GM13976 (cell line): ENCODE data around the gene COX19.

Experiments
- DNase-seq: peaks from one replicate; pipeline ENCODE4 v3.0.0; 2012; ENCODE audit warnings: low spot score
- in situ Hi-C: fragments of 300-500 bp; cut with MboI; formaldehyde crosslinking; loops from one replicate; pipeline ENCODE4 v1.12.0; 2022; ENCODE audit warnings: low sequenced_read_pairs, mixed read lengths, inconsistent platforms; ENCODE audit not compliant: unreplicated experiment
- TF ChIP-seq, protein P1 (sequence below): IDR thresholded peaks from 2 replicates; pipeline ENCODE4 v1.5.1; 2012; ENCODE audit warnings: borderline replicate concordance, mild to moderate bottlenecking; ENCODE audit not compliant: insufficient read depth; ENCODE audit errors: extremely low read depth, missing control alignments, control extremely low read depth

COX19 gene

DNA sequence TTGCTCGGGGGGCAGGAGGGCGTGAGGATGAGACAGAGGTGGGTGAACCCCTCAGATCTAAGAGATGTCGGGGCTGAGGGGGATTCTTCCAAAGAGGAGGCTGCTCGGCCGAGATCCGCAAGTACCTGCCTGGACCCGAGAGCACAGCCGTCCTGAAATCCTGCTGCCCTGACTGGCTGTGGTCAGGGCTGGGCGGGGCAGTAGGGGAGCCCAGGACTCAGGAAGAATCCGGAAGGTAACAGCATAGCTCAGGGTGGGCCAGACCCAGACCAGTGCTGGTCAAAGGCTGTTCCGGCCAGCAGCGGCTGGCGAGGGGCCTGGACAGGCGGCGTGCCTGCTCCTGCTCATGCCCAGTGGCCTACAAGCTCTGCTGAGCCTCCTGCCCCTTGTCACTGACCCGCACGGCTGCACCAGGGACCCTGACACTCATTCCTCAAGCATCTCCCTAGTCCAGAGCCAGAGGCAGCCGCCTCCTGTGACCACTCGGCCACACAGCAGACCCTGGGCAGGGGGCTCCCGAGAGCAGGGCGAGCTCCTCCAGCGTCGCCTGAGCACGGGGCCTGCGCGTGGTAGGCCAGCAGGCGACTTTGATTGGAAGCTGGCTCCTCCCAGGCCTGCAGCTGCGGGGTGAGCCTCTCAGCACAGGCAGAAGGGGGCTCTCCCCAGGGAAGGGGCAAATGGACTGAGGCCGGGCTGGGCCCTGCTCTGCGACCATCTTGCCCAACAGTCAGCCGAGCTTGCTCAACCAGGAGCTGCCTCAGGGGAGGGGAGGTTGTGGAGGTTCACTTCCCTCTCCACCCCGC lies 17.7 kb downstream of the COX19 start:
- TF ChIP-seq, protein P1, sequence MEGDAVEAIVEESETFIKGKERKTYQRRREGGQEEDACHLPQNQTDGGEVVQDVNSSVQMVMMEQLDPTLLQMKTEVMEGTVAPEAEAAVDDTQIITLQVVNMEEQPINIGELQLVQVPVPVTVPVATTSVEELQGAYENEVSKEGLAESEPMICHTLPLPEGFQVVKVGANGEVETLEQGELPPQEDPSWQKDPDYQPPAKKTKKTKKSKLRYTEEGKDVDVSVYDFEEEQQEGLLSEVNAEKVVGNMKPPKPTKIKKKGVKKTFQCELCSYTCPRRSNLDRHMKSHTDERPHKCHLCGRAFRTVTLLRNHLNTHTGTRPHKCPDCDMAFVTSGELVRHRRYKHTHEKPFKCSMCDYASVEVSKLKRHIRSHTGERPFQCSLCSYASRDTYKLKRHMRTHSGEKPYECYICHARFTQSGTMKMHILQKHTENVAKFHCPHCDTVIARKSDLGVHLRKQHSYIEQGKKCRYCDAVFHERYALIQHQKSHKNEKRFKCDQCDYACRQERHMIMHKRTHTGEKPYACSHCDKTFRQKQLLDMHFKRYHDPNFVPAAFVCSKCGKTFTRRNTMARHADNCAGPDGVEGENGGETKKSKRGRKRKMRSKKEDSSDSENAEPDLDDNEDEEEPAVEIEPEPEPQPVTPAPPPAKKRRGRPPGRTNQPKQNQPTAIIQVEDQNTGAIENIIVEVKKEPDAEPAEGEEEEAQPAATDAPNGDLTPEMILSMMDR, result no peak
- no peak for DNase-seq
- in situ Hi-C loops, result no loop called here

DNA sequence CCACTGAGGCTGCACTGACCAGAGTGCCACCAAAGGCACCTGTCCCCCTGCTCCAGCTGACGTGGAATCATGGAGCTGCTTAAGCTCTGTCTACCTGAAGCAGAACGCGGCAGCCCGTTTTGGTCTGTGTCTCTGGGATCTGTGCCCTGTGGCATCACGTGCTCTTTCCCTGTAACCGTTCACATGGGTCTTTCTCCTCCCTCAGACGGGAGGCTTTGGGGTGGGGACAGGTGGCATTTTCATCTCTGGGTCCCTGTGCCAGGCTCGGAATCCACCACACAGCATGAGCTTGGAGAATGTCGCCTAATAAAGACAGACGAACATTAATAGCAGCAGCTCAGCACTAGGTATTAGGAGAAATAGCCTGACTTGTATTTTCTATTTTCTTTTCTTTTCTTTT lies 19.3 kb downstream of the COX19 start:
- in situ Hi-C loops, result no loop called here
- TF ChIP-seq, protein P1, result no peak

DNA sequence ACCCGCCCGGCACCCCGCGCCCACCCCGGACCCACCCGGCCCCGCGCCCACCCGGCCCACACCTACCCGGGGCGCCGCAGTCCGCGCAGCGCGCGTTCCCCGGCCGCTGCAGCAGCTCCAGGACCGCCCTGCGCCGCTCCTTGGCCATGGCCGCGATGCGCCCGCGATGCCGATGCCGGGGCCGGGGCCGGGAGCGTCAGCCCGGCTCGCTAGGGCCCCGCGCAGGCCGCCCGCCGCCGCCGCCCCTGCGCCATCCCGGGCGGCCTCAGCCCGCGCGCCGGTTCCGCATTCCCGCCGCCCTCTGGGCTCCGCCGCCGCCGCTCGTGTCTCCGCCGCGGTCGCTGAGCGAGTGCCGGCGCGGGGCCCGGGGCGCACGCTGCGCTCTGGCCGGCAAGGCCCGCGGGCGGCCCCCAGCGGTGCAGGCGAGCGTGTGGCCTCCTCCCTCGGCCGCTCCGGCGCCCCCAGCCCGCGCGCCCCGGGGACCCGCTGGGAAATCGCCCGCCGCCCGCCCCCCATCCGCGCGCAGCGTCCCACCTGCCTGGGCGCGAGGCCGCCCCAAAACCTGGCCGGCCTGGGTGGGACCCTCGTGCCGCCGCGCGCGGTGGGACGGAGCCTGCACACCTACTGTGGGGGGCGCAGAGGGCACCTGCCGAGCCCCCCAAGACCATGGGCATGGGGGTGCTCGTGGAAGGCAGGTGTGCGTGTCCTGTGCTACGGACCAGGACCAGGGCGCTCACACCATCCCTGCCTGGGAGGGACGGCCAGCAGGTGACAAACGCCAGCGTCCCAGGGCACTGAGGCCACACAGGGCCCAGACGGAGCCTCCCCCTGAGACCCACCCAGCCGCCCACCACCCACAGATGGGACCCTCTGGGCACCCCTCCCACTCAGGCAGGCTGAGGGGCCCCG lies 20.8 kb downstream of the COX19 start, which contains the start of gene ADAP1:
Gene ADAP1 (minus strand): TSS at position 351 of the 909 bp plus-strand sequence. CDS start 203 bp downstream, at position 148.
- in situ Hi-C loops, result no loop called here
- TF ChIP-seq, protein P1, result peak; percentile 84
- peak; percentile 87 for DNase-seq

More for the DNA sequence above, 19.3 kb downstream of the COX19 start:
- no peak for DNase-seq

DNA sequence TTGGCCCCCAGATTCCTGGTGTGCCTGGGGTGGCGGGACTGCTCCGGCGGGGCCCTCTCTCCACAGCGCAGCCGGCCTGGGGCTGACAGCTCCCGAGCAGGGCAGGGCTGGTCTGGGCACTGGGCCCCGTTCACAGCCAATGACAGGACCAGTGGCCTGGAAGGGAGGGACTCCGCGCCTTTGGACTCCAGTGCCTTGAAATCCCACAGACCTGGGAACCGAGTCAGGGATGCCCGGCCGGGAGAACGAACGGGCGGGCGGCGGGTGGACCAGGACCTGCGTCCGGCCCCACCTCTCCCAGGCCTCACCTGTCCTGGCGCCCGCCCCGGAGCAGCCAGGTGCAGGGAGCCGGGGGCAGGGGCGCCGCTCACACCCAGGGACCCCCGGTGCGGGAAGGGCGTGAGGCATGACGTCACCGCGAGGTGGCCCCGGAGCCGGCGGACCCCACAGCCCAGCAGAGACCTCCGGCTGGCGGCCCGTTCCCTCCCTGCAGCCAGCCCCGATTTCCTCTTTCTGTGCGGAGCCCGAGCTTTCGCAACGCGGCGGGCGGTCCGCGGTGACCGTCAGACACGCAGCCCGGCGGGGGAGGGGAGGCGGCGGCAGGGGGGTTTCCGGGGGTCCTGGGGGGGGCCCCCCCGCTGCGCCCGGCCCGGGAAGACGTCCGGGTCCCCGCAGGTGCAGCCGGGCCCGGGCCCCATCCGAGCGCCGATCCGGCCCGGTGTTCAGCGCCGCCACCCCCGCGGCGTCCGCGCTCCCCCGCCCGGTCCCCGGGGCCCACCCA lies 21.6 kb downstream of the COX19 start:
- in situ Hi-C loops, result no loop called here
- TF ChIP-seq, protein P1, result no peak
- DNase-seq, result no peak

DNA sequence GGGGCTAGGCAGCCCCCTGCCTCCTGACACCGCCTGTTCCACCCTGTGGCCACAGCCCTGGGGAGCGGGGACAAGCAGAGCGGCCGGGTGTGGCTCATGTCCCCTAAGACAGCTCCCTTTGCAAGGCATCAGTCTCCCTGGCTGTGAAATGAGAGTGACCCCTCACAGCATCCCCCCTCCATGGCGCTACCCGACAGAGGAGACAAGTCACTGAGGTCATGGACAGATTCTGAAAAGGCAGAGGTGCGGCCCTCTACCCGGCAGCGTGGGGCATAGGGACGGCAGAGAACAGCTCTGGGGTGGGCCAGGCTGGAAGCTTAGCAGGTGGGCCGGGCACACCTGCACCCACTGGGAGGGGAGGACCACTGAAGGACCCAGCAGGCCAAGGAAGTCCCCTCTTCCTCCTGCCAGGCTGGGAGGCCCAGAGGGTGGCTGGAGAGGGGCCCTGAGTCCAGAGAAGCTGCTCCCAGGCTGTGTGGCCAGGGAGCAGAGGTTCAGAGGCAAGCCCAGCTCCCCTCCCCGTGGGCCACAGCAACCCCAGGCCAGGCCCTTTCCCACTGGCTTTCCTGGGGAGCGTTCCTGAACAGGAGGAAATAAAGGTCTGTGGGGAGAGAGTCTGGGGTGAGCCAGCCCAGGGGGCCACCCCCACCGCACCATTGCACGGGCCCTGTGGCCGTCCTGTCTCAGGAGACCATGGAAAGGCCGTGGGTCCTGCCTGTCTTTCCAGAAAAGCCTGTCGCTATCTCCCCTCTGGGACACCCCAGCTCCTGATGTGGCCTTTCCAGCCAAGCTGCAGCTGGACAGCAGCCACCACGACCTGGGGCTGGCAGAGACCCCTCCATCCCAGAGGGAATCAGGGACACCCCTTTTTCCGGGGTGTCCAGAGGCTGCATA lies 22.6 kb downstream of the COX19 start:
- in situ Hi-C loops, result no loop called here
- TF ChIP-seq, protein P1, result no peak
- DNase-seq, result no peak
